Trophoblast cell (in vitro differentiated cells and primary cell): ENCODE data around the gene OR2A1.
"Not testable (repeated sequence)": the region's sequence is repeated elsewhere in the genome, so short reads cannot be mapped to it uniquely, and the experiment has no call there.

Source experiments
- DNase-seq, 2 donors: peaks; one replicate each; pipeline ENCODE4 v3.0.0-alpha.2; 2016
- H2AFZ ChIP-seq: 2 replicates; pipeline ENCODE4 v1.6.1; 2013; ENCODE audit warnings: low read length, moderate library complexity, mild to moderate bottlenecking; ENCODE audit not compliant: insufficient read depth, poor library complexity
- H2AK5ac ChIP-seq: 2 replicates; pipeline ENCODE4 v1.6.1; 2013; ENCODE audit warnings: mild to moderate bottlenecking, low read length
- H2BK120ac ChIP-seq: 2 replicates; pipeline ENCODE4 v1.6.1; 2013; ENCODE audit warnings: low read length, mild to moderate bottlenecking, moderate library complexity; ENCODE audit not compliant: insufficient read depth, poor library complexity
- H2BK12ac ChIP-seq: 2 replicates; pipeline ENCODE4 v1.6.1; 2013; ENCODE audit warnings: mild to moderate bottlenecking, low read length, moderate library complexity
- H2BK5ac ChIP-seq: 2 replicates; pipeline ENCODE4 v1.6.1; 2013; ENCODE audit warnings: low read length, low read depth, moderate library complexity, mild to moderate bottlenecking; ENCODE audit not compliant: poor library complexity
- H3K14ac ChIP-seq: 2 replicates; pipeline ENCODE4 v1.6.1; 2013; ENCODE audit warnings: mild to moderate bottlenecking, low read length
- H3K18ac ChIP-seq: 2 replicates; pipeline ENCODE4 v1.6.1; 2013; ENCODE audit warnings: mild to moderate bottlenecking, low read length
- H3K23ac ChIP-seq: 2 replicates; pipeline ENCODE4 v1.6.1; 2013; ENCODE audit warnings: low read length
- H3K27ac ChIP-seq: 2 replicates; pipeline ENCODE4 v1.5.1; 2013; ENCODE audit warnings: low read depth, mild to moderate bottlenecking, inconsistent platforms, low read length, moderate library complexity
- H3K27me3 ChIP-seq: 2 replicates; pipeline ENCODE4 v1.6.1; 2013; ENCODE audit warnings: inconsistent platforms, mild to moderate bottlenecking, low read length, moderate library complexity; ENCODE audit not compliant: insufficient read depth
- H3K36me3 ChIP-seq, 2 experiments: 1 replicate in 1 of 2; 2 replicates in 1 of 2; pipeline ENCODE4 v1.6.1; 2013; ENCODE audit warnings: low read length in 2 of 2, mild to moderate bottlenecking in 2 of 2, moderate library complexity in 1 of 2; ENCODE audit not compliant: insufficient read depth in 2 of 2, control insufficient read depth in 1 of 2
- H3K4ac ChIP-seq: 2 replicates; pipeline ENCODE4 v1.6.1; 2013; ENCODE audit warnings: low read depth, mild to moderate bottlenecking, low read length, moderate library complexity
- H3K4me1 ChIP-seq, 2 experiments: 1 replicate in 1 of 2; 2 replicates in 1 of 2; pipeline ENCODE4 v1.6.1; 2013; ENCODE audit warnings: low read length in 2 of 2, mild to moderate bottlenecking in 2 of 2, moderate library complexity in 1 of 2; ENCODE audit not compliant: insufficient read depth in 2 of 2, control insufficient read depth in 1 of 2
- H3K4me2 ChIP-seq: 2 replicates; pipeline ENCODE4 v1.6.1; 2013; ENCODE audit warnings: inconsistent platforms, mild to moderate bottlenecking, low read length, moderate library complexity
- H3K4me3 ChIP-seq: 2 replicates; pipeline ENCODE4 v1.5.1; 2013; ENCODE audit warnings: mild to moderate bottlenecking, low read depth, low read length, inconsistent platforms
- H3K79me1 ChIP-seq: one replicate; pipeline ENCODE4 v1.6.1; 2013; ENCODE audit warnings: low read length
- H3K79me2 ChIP-seq: 2 replicates; pipeline ENCODE4 v1.6.1; 2013; ENCODE audit warnings: low read length, mild to moderate bottlenecking; ENCODE audit not compliant: control insufficient read depth, insufficient read depth, poor library complexity
- H3K9ac ChIP-seq: 2 replicates; pipeline ENCODE4 v1.6.1; 2013; ENCODE audit warnings: mild to moderate bottlenecking, low read length
- H3K9me3 ChIP-seq: 2 replicates; pipeline ENCODE4 v1.6.1; 2013; ENCODE audit warnings: low read depth, mild to moderate bottlenecking, control low read depth, inconsistent platforms, low read length; ENCODE audit not compliant: insufficient read depth
- H4K12ac ChIP-seq: 2 replicates; pipeline ENCODE4 v1.6.1; 2013; ENCODE audit warnings: low read depth, mild to moderate bottlenecking, low read length, moderate library complexity
- H4K8ac ChIP-seq: 2 replicates; pipeline ENCODE4 v1.6.1; 2013; ENCODE audit warnings: low read depth, mild to moderate bottlenecking, low read length, moderate library complexity
- H4K91ac ChIP-seq: one replicate; pipeline ENCODE4 v1.6.1; 2013; ENCODE audit warnings: low read depth, mild to moderate bottlenecking, low read length, moderate library complexity
- WGBS: extraction: QIAGEN DNeasy Blood & Tissue Kit; methylation state at CpG from one replicate; pipeline ENCODE4 v1.1.7; 2013; ENCODE audit warnings: missing lambda C conversion rate; ENCODE audit not compliant: insufficient read length, insufficient coverage; ENCODE audit errors: extremely low coverage; 5-methylcytosine and 5-hydroxymethylcytosine counted together

Gene OR2A1

GRCh38 chr7:144302578-144303303 lies 9.5 kb upstream of the OR2A1 start:
- H3K4me1 ChIP-seq, H2AFZ ChIP-seq, H2BK120ac ChIP-seq, H4K8ac ChIP-seq, H2BK12ac ChIP-seq, H3K23ac ChIP-seq, H4K12ac ChIP-seq, H3K27ac ChIP-seq, H2BK5ac ChIP-seq, DNase-seq, H3K9me3 ChIP-seq, H3K9ac ChIP-seq, H3K4me3 ChIP-seq, H3K4ac ChIP-seq, H3K18ac ChIP-seq, H3K27me3 ChIP-seq, H3K36me3 ChIP-seq, H3K79me1 ChIP-seq, H2AK5ac ChIP-seq, H4K91ac ChIP-seq, H3K4me2 ChIP-seq, H3K79me2 ChIP-seq, H3K14ac ChIP-seq: not testable (repeated sequence)
- no CpG with 5 or more reads among the region's 1 CpG for WGBS

DNA sequence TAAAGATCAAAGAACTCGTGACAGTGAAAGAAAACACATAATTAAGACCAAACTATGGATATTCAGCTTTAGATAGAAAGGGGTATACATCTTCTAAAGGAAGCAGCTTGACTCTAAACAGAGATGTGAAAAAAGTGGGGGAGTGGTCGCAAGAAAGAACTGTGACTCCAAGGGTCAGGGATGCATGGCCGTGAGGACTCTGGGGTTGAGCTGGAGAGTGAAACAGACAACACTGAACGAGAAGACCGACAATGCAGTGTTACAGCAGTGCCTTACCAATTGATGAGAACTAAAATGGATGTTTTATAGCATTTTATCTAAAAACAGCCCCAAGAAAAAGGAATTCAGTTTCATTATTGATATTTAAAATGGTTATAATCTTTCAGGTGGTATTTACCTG lies 8.6 kb upstream of the OR2A1 start:
- H2BK12ac ChIP-seq, H2AFZ ChIP-seq, H3K4me2 ChIP-seq, H3K27me3 ChIP-seq, H4K8ac ChIP-seq, H3K4me3 ChIP-seq, H3K4me1 ChIP-seq, DNase-seq, H3K79me1 ChIP-seq, H2BK5ac ChIP-seq, H4K91ac ChIP-seq, H3K18ac ChIP-seq, H4K12ac ChIP-seq, H3K14ac ChIP-seq, H3K23ac ChIP-seq, H3K27ac ChIP-seq, H3K9me3 ChIP-seq, H2AK5ac ChIP-seq, H2BK120ac ChIP-seq, H3K36me3 ChIP-seq, H3K9ac ChIP-seq, H3K79me2 ChIP-seq, H3K4ac ChIP-seq: not testable (repeated sequence)
- WGBS, result no CpG with 5 or more reads among the region's 5 CpGs

DNA sequence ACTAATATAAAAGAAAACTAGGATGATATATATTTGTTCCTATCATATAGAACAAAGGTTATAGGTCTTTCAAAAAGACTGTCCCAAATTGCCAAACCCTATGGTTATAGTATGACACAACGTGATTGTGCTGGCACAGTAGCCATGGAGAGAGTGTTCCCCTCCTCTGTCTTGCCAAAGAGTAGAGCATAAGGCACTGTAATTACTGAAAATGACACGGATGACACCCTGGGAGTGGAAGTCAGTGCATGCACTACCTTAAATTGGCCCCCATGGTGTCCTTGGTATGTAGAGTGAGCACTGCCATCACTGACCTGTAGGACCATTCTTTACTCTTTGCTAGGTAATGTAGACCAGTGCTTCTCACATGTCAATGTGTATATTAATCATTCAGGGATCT lies 7.1 kb upstream of the OR2A1 start:
- H4K91ac ChIP-seq, result not testable (repeated sequence)
- no CpG with 5 or more reads among the region's 2 CpGs for WGBS

DNA sequence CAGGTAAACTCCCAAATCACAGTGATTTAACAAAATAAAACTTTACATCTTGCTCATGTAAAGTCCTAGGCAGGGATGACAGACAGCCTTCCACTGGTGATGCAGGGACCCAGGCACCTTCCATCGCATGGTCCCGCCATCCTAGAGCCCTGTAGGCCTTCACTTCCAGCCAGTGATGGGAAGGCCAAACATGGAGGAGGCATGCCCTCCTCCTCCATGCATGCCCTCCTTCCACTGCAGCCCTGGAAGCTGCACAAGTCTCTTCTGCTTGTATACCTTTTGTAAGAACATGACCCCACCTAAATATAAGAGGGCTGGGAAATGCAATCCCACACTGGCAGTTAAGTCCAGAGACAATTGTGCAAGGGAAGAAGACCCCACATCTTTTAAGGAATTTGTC lies 2.5 kb upstream of the OR2A1 start:
- H4K91ac ChIP-seq, H3K79me1 ChIP-seq, H3K18ac ChIP-seq, H3K14ac ChIP-seq, H3K27ac ChIP-seq, H2BK12ac ChIP-seq, H2AK5ac ChIP-seq, H3K4me2 ChIP-seq, H2BK120ac ChIP-seq, H3K4ac ChIP-seq, DNase-seq, H3K4me3 ChIP-seq, H3K23ac ChIP-seq, H3K36me3 ChIP-seq, H3K9me3 ChIP-seq, H3K9ac ChIP-seq, H3K4me1 ChIP-seq, H2AFZ ChIP-seq, H3K27me3 ChIP-seq, H2BK5ac ChIP-seq, H4K8ac ChIP-seq, H4K12ac ChIP-seq, H3K79me2 ChIP-seq: not testable (repeated sequence)
- no CpG with 5 or more reads among the region's 2 CpGs for WGBS

More for the DNA sequence above, 7.1 kb upstream of the OR2A1 start:
- H3K4me1 ChIP-seq, H3K4ac ChIP-seq, H3K4me2 ChIP-seq, H2BK12ac ChIP-seq, H3K36me3 ChIP-seq, H4K8ac ChIP-seq, H3K4me3 ChIP-seq, H3K9me3 ChIP-seq, H2BK120ac ChIP-seq, H4K12ac ChIP-seq, H3K27ac ChIP-seq, H2AFZ ChIP-seq, DNase-seq, H3K79me1 ChIP-seq, H2BK5ac ChIP-seq, H3K79me2 ChIP-seq, H3K23ac ChIP-seq, H3K27me3 ChIP-seq, H3K18ac ChIP-seq, H3K14ac ChIP-seq, H2AK5ac ChIP-seq, H3K9ac ChIP-seq: not testable (repeated sequence)
